Measurements from ENCODE around the gene ARAP2.

Gene ARAP2

DNA sequence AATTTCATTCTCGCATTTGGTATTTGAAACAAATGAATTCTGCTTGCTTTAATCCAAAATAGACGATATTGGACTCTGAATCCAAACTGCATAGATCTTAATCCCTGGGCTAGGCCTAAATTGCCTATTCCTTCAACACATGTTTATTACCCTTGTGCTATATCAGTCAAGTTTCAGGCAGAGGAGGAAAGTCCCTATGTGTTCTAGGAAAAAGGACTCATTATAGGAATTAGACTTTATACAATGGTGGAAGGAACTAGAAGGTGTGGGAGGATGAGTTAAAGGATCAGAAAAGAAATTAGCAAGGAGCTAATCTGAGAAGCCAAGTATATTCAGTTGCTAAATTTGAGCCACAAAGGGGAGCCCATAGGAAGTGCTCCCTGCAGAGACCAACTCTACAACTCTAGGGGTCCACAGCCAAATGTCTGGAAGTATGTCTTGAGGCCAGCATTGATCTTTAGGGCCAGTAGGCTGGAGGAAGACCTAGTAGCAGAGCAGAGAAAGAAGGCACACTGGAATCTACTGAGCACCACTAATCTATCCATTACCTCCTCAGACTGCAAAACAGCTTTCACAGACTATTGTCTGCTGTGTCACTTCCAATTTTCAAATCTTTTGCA, 20.0 kb upstream of the ARAP2 start:
- DNase-seq (ENCODE audit: low read depth), result no peak

DNA sequence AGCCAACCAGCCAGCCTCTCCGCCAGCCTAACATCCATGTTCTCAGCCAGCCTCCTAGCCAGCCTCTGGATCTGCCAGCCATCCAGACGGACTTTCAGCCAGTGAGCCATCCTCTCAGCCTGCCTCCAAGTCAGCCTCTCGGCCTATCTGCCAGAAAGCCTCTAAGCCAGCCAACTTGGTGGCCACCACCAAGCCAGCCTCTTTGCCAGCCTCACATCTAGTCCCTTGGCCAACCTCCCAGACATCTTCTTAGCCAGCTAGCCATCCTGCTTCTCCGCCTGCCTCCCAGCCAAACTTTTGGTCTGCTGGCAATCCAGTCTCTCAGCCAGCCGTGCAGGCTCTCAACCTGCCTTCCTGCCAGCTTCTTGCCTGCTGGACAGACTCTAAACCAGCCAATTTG, 16.4 kb upstream of the ARAP2 start:
- DNase-seq (ENCODE audit: low read depth), result no peak

DNA sequence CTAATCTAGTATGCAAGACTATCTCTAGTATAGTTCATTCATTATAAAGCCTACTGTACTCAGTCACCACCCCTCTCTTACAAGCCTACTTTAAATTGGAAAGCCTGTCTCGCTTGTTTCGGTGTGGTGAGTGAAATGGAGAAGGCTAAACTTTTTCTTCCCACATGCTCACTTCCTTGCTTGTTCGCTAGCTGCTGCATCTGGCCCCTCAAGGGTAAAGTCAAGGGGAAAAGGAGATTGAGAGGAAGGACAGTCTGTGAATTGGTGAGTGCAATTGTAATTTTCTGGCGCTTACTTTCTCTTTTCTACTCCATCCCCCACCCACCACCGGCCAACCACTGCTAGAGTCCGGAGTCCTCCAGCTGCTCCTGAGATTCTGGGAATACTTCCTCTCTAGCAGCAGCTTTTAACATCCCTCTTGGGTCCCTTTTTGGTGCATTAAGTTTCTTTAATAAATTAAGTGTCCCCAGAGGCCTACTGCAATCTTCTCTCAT, 12.1 kb upstream of the ARAP2 start:
- no peak for DNase-seq (ENCODE audit: low read depth)

DNA sequence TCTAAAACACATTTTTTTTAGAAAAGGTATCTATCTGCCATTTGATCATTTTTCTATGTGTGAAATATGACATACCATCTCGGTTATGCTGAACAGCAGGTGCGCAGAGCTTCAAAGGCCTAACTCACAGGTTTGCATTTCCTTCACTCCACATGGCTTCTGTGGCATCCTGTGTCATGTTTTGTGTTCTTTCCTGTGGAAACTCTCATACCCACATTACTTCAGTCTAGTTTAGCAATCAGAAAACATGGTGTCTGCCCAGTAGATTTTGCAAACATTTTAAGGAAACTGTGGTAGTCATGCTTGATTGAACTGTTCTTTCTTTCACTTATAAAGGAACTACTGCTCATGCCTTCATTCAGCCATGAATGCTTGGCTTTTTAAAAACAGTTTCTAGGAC, 11.3 kb upstream of the ARAP2 start:
- DNase-seq (ENCODE audit: low read depth), result no peak

DNA sequence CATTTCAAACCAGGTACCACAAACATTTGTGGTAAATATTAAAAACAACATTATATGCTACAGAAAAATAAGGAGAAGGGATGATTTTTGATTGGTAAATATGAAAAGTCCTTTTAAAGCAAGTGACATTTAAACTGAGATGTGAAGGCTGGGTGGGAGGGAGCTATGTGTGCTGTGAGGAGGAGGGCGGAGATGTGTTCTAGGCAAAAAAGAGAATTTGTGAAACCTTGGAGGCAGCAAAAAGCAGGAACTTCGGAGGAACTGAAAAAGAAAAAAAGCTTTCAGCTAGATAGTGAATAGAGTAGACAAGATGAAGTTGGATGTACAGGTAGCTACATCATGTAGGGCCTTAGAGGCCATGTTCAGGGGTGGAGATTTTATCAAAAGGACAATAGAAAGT, 10.1 kb upstream of the ARAP2 start:
- no peak for DNase-seq (ENCODE audit: low read depth)

DNA sequence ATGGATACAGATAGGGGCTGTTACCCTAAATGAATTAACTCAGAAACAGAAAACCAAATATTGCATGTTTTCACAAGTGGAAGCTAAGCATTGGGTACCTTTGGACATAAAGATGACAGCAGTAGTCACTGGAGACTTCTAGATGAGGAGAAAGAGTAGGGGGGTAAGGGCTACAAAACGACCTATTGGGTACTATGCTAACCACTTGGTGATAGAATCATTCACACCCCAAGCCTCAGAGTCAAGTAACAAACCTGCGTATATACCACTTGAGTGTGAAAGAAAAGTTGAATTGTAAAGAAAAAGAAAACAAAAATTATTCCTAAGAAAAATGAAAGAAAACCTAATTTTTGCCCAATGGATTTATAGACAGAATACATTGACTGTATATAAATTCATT, 7.7 kb upstream of the ARAP2 start:
- no peak for DNase-seq (ENCODE audit: low read depth)

DNA sequence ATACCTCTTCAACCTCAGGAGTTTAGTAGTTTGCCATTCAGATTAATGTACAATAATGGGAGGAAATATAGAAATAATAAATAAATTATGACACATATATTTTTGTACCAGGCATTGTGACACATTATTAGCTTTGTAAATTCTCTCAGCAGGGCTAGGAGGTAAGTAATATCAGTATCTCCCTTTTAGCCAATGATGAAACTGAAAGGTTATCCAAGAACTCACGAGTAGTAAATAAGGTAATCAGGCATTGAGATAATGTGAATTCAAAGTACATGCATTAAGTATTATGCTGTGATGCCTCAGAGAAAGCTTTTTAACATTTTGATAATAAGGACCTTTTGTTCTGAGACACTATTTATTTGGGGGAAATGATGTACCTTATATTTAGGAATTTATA, 5.3 kb upstream of the ARAP2 start:
- no peak for DNase-seq (ENCODE audit: low read depth)

DNA sequence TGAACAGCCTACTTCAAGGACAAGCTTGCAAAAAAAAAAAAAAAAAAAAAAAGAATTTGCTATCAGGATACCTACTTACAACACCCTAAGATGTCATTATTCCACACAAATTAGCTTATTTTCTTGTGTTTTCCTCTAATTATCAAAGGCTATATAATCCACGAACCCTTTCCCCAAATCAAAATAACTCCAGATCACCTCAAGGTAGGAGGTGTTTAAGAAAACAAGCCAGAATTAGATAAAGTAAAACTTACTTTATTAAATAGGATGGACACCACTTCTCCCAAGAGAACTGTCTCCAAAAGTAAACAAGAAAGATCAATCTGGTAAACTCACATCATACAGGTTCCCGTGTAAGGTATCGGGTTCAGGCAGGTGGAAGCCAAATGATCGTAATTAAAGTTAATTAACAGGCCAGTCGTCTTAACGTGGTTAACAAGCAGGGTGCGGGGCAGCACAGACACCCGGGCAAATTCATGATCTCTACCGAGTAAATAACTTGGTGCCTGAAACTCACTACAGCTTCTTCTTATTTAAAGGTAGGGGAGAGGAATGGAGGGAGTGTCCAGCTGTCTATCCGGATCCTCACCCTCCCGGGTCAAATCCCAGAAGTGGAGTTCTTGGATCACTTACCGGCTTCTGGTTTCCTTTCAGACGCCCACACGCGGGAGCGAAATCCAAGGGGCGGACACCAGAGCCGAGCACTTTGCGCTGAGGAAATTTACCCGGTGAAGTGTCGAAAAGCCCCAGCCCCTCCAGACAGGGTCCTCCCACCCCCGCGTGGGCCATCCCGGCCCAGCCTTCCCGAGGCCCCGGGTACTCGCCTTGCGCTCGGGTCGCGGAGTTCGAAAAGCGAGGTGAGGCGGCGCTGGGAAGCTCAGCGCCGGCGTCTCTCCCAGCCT, 708 bp downstream of the ARAP2 start:
- DNase-seq (ENCODE audit: low read depth), result no peak

DNA sequence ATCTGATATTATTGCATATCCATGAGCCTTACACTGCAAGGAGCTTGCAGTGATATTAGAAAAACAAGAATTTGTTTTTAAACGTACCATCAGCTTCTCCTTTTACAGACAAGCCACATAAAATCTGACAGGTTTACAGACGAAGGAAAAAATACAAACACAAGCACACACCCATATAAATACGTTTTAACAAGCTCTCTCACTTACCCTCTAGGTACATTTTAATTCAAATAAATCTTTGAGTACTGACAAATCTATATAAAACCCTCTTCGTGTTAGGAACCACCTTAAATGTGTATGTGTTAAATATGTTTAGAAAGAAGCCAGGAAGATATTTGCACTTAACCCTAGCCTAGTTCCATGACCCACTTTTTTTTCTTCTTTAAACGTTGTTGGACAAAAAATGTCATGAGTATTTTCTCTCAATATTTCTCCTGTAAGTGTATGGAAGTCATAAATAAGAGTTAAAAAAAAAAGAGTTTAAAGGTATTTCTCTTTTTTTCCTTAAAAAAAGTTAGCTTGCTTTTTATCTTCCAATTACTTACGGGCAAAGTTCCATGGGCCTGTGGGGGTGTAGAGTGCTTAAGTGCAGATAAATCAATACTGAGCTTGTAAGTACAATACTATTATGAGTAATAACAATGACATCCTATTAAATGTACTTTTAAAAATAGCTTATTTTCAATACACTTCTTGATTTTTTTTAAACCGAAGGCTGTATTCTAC, 1.5 kb downstream of the ARAP2 start:
- no peak for DNase-seq (ENCODE audit: low read depth)

DNA sequence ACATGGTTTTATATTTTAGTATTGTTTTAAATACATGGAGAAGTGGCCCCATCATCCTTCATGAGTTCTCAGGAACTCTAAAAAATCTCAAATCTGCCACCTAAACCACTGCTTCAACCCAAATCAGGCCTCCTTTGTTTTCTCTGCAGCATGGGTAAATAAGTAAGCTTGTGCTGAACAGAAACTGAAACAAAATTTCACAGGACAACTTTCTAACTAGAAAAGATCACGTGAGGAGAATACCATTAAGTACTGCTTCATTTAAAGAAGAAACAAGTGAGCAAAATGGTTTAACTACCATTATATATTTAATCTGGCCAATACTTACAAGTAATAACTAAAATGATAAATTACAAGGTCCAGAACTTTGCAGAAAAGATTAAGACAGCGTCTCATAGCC, 2.5 kb downstream of the ARAP2 start:
- no peak for DNase-seq (ENCODE audit: low read depth)

DNA sequence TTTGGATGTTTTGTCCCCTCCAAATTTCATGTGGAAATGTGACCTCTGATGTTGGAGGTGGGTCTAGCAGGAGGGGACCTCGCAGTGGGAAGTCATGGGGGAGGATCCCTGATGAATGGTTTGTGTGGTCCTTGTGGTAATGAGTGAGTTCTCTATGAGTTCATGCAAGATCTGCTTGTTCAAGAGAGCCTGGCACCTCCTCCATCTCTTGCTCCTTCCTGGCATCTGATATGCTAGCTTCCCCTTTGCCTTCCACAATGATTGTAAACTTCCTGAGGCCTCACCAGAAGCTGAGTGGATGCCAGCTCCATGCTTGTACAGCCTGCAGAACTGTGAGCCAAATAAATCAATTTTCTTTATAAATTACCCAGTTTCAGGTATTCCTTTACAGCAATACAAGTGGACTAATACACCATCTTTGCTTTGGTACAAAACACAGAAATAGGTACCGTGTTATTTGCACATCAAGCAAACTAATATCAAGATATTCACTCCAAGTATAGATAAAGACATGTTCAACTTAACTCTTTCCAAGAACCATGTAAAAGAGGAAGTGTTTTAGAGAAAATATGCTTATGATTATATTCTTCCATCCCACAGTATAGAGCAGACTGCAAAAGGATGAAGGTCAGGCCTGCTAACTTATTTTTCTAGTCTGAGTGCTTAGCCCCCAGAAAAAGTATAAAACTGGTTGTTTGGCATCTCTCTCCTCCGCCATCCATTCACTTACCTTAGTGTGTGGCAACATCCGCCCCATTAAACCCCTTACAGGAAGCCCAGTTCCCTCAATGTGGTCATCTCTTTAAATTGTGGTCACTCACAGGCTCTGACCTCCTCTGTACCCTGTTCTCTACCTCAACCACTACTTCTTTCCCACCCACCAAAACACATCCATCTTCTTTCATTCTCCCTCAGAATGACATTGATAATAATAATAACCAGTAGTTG, 6.7 kb downstream of the ARAP2 start:
- no peak for DNase-seq (ENCODE audit: low read depth)

DNA sequence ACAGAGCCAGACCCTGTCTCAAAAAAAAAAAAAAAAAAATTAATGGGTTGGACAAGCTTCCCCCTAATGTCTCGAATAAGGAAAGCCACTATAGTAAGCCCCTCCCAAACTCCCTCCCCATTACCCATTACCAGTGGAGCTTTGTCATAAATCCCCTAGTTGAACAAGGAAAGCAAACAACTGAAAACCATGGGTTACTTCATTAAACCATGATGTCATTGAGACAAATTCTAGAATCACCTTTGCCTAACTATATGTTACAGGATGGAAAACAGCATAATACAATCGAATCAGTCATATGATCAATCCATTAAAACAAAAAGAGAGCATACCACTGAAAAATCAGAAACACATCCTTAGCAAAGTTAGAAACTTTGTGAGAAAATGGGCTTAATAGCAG, 8.2 kb downstream of the ARAP2 start:
- DNase-seq (ENCODE audit: low read depth), result no peak

DNA sequence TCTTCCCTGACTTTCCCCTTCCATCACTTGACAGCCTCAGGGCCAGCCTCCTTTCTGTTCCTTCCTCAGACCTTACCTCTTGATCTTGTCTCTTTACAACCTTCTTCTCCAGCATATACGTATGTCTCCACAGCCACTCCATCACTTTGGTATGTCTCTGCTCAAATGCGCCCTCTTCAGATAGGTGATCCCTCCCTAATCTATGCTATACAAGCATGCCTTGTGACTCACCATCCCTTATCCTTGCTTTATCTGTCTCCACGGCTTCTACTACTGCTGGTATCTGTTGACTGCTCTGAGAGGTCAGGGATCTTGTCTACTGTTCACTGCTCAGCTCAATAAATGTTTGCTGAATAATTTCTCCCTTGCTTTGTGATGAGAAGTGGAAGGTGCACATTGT, 9.0 kb downstream of the ARAP2 start:
- no peak for DNase-seq (ENCODE audit: low read depth)

DNA sequence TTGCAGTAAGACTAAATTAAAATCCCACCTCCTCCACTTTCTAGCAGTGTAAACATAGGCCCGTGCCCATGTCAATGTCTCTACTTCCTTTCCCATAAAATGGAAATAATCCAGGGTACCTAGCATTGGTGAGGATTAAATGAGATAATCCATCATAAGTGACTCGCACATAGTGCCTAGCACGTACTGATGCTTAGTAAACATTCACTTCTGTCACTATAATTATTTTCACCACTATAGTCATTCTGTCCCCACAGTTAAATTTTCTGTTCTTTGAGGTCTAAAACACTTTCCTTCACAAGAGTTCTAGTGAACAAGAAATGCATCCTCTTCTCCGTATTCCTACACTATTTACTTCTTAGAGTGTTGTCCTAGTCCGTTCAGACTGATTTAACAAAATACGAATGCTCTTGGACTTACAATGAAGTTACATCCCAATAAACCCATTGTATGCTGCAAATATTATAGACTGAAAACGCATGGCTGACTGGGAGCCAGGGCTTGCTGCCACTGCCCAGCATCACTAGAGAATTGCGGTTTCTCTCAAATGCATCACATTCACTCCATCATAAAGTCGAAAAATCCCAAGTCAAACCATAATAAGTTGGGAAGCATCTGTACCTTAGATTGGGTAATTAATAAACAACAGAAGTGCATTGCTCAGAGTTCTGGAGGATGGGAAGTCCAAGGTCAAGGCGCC, 10.6 kb downstream of the ARAP2 start:
- no peak for DNase-seq (ENCODE audit: low read depth)

DNA sequence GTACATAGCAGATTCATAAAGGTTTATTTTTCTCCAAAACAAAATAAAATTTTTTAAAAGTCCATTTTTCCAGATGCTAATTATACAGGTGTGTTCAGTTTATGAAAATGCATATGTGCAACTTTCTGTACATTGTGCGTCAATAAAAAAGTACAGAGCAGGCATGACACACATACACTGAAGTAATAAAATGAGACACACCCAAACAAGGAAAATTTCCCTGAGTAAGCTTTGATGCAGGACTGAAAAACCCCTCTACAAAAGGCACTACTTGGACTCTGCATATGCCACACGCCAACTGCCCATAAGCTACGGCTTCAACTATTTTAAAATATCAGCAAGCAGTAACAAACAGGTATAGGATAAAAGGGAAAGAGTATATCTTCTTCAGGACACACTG, 13.8 kb downstream of the ARAP2 start:
- DNase-seq (ENCODE audit: low read depth), result no peak

DNA sequence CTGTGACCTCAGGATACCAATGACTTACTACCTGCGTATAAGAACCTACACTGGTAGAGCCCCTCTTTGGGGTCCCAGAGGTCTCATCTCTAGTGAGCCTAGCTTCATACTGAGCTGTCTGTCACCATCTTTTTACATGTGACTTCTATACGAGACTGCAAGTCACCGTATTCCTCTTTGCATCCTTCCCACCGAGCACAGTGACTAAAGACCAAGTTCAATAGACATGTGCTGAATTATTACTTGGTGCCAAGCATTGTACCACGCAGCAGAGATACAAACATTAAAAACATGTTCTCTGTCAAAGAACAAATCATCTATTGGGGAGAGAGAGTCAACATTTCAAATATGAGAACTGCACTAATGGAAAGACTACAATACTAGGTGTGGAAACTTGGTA, 16.4 kb downstream of the ARAP2 start:
- no peak for DNase-seq (ENCODE audit: low read depth)

DNA sequence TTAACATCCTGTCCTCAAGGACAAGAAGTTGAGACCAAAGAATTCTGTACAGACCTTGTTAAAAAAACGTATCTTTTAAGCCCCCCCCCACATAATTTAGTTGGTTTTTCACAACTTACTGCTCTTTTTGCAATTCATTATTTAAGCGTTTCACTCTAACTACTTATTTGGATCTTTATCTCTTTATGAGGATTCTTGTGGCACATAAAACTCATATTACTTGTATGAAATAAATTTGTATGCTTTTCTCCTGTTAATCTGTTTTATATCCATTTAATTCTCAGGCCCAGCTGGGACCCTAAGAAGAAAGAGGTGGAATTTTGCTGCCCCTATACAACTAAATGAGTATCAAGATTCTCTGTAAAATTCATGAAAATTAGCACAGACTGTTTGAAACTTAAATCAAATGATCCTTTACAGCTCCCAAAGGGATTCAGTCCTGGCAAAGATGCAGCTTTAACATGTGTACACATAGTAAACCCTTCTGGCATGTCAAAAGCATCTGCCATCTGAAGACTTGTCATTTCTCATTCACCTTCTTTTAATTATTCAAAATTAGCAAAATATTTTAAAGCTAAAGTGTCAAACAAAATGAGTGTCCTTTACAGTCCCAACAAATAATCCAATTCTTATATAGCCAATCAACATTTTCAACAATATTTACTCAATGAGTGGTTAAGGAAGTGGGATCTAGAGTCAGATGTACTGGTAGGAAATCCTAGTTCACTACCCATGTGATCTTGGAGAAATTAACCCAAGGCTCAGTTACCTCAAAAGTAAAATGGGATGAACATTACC, 17.7 kb downstream of the ARAP2 start:
- DNase-seq (ENCODE audit: low read depth), result no peak

DNA sequence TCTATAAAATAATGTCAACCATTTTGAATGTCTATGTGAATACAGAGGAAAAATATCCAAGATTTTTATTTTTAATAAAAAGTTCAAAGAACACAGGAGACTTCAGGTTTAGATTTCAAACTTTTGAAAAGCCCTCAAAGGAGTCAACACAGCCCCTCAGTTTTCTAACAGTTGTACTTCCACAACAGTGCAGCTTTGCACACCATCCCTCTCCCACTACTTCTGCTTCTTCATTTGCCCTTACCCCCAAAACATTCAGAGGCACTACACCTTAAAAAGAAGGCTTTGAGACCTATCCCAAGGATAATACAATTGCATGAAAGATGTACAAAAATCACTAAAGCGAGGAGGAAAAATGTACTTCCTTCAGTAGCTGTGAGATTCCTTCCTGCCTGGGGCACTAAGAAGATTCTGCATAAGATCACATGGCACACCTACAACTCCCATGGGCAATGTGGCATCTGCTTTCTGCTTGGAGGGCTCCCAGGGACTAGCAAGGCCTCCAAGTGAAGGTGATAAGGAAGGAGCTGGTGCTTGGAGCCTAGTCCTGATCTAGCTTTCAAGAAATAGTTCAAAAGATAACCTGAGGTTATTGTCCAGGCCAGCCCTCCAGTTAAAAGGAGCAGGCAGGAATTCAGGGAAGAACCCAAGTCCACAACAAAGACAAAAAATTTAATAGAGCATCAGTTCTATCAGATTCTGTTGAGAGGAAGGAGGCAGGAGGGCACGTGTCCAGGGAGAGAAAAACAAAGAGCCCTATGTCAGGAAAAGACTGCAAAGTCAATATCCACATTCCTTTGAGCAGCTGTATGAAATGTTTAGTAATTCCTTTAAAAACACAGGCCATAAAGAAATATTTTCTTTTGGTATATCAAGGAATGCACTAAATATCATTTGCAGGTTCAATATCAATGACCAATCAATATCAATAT, 19.1 kb downstream of the ARAP2 start:
- DNase-seq (ENCODE audit: low read depth), result no peak

DNA sequence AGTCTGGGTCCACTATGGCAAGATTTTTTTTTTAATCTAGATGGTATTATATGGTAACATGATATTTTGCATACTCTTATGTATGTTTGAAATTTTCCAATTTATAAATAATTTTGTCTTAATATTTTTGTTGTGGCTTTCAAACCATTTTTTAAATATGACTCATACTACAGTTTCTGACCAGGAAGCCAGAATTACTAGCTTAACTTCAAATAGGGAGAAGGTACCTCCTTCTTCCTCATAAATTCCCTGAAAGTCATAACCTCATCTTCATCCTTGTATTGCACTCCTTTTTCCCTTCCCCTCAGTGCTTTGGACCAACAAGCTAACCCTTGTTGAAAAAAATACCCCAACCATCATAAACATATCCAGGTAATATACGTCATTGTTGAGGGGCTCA, 21.6 kb downstream of the ARAP2 start:
- no peak for DNase-seq (ENCODE audit: low read depth)

Data from fibroblast of the conjunctiva (primary cell).